Body of pancreas (tissue), 4 donors: ENCODE results near the gene OR10A3.

Source experiments
- POLR2A ChIP-seq, 3 donors: fragments of 450-650 bp; IDR thresholded peaks; one replicate each; pipeline ENCODE4 v1.6.1; 2016; ENCODE audit warnings: antibody characterized with exemption in 3 of 3, mild to moderate bottlenecking in 2 of 3
- TF ChIP-seq, protein P1 (sequence below), 7 experiments: fragments of 450-650 bp in 4 of 7; fragments of 200-600 bp in 3 of 7; sonication (generic) in 3 of 7; IDR thresholded peaks; one replicate each; pipeline ENCODE4 v1.5.1; 2016 to 2019; ENCODE audit warnings: antibody characterized with exemption in 7 of 7

DNA sequence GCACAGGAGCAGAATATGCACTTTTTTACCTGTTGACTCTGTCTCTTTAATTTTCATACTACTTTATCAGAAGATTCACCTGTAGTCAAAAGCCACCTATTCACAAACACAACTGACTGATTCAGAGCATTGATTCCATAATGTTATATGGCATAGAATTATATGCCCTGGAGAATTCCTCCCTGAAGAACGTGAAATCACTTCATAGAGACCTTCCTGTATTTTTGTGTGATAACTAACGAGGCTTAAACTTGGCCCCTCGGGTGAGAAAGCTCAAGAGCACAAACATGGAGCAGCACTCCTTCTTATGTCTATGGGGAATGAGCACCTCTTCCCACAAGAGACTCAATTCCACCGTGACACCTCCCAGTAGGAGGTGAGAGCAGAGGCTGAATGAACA is 10.3 kb downstream of the OR10A3 start, which contains the start of gene OR10A6:
- TF ChIP-seq, protein P1, sequence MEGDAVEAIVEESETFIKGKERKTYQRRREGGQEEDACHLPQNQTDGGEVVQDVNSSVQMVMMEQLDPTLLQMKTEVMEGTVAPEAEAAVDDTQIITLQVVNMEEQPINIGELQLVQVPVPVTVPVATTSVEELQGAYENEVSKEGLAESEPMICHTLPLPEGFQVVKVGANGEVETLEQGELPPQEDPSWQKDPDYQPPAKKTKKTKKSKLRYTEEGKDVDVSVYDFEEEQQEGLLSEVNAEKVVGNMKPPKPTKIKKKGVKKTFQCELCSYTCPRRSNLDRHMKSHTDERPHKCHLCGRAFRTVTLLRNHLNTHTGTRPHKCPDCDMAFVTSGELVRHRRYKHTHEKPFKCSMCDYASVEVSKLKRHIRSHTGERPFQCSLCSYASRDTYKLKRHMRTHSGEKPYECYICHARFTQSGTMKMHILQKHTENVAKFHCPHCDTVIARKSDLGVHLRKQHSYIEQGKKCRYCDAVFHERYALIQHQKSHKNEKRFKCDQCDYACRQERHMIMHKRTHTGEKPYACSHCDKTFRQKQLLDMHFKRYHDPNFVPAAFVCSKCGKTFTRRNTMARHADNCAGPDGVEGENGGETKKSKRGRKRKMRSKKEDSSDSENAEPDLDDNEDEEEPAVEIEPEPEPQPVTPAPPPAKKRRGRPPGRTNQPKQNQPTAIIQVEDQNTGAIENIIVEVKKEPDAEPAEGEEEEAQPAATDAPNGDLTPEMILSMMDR (IDR thresholded peaks at IDR 0.05): no peak
- no peak for TF ChIP-seq POLR2A (IDR thresholded peaks at IDR 0.05)
